SU-DHL-6 (cell line): ENCODE results near the gene VTI1A.

Experiments
- H2AFZ ChIP-seq: fragments of 200-600 bp; sonication (generic); 2 replicates; pipeline ENCODE4 v1.6.1; 2014; ENCODE audit warnings: low read depth, mild to moderate bottlenecking, moderate library complexity, mixed read lengths, antibody characterized with exemption, low read length; ENCODE audit not compliant: severe bottlenecking
- H3F3A ChIP-seq: fragments of 200-600 bp; shearing (Covaris generic); 2 replicates; pipeline ENCODE4 v1.6.0; 2016; ENCODE audit warnings: antibody characterized with exemption, mild to moderate bottlenecking; ENCODE audit not compliant: insufficient read depth
- H3K27ac ChIP-seq: fragments of 200-600 bp; sonication (generic); 2 replicates; pipeline ENCODE4 v1.5.1; 2016; ENCODE audit warnings: low read depth, mild to moderate bottlenecking, low read length, moderate library complexity, mixed read lengths
- H3K27me3 ChIP-seq: fragments of 200-600 bp; sonication (generic), shearing (Covaris generic); 2 replicates; pipeline ENCODE4 v1.6.0; 2014; ENCODE audit warnings: mild to moderate bottlenecking, low read length
- H3K36me3 ChIP-seq: fragments of 200-600 bp; sonication (generic); 2 replicates; pipeline ENCODE4 v1.6.1; 2014; ENCODE audit warnings: mild to moderate bottlenecking, low read length, mixed read lengths
- H3K4me2 ChIP-seq: fragments of 300-600, 200-600 bp; shearing (Covaris generic), sonication (generic); 2 replicates; pipeline ENCODE4 v1.6.0; 2014; ENCODE audit warnings: low read length, low read depth, mild to moderate bottlenecking; ENCODE audit not compliant: poor library complexity, severe bottlenecking
- H3K4me3 ChIP-seq: fragments of 200-600 bp; sonication (generic); 2 replicates; pipeline ENCODE4 v1.5.1; 2014; ENCODE audit warnings: antibody characterized with exemption, low read length, mild to moderate bottlenecking, mixed read lengths; ENCODE audit not compliant: insufficient read depth, poor library complexity, severe bottlenecking
- H3K79me2 ChIP-seq: fragments of 200-600 bp; sonication (generic); 2 replicates; pipeline ENCODE4 v1.6.1; 2014; ENCODE audit warnings: mild to moderate bottlenecking, low read length, moderate library complexity; ENCODE audit not compliant: insufficient read depth
- H3K9ac ChIP-seq: fragments of 200-600 bp; sonication (generic); 2 replicates; pipeline ENCODE4 v1.7.0; 2014; ENCODE audit warnings: mild to moderate bottlenecking, low read length
- H3K9me2 ChIP-seq: fragments of 200-600 bp; sonication (generic); replicated peaks from 2 replicates; pipeline ENCODE4 v1.6.1; 2014; ENCODE audit warnings: low read length; ENCODE audit not compliant: insufficient read depth
- H3K9me3 ChIP-seq: fragments of 200-600 bp; sonication (generic); 2 replicates; pipeline ENCODE4 v1.6.1; 2014; ENCODE audit warnings: low read length, mixed read lengths; ENCODE audit not compliant: insufficient read depth
- H4K20me1 ChIP-seq: fragments of 200-600 bp; sonication (generic); 2 replicates; pipeline ENCODE4 v1.6.1; 2014; ENCODE audit warnings: low read depth, mild to moderate bottlenecking, antibody characterized with exemption, low read length, moderate library complexity, mixed read lengths
- CTCF ChIP-seq: fragments of 200-600 bp; sonication (generic); IDR thresholded peaks from one replicate; pipeline ENCODE4 v1.5.1; 2017; ENCODE audit warnings: antibody characterized with exemption, mild to moderate bottlenecking, low read length, moderate library complexity; ENCODE audit not compliant: insufficient read depth, poor library complexity, severe bottlenecking
- EZH2phosphoT487 ChIP-seq: fragments of 200-600 bp; sonication (generic), shearing (Covaris generic); conservative IDR thresholded peaks from 2 replicates; pipeline ENCODE4 v1.6.1; 2018; ENCODE audit warnings: mild to moderate bottlenecking, antibody characterized with exemption, low read length, moderate library complexity, mixed read lengths

The VTI1A gene

GRCh38 chr10:112465299-112465883, 18.4 kb downstream of the VTI1A start:
- peaks cover 29% of the 10 kb centered on the region for H3K36me3 ChIP-seq
- no peak overlapping the region for H3K27ac ChIP-seq
- H3F3A ChIP-seq = no peaks in the 10 kb centered on the region
- H3K4me2 ChIP-seq = no peak overlapping the region
- no peaks in the 10 kb centered on the region for H3K27me3 ChIP-seq
- no peak overlapping the region for H2AFZ ChIP-seq
- H3K9me2 ChIP-seq = no peaks in the 10 kb centered on the region
- H3K4me3 ChIP-seq = no peak overlapping the region
- no peak for TF ChIP-seq EZH2phosphoT487
- H3K9me3 ChIP-seq = no peaks in the 10 kb centered on the region
- H3K79me2 ChIP-seq = 0 out of 2 replicates have a peak, but pooled peaks cover 6% of the 10 kb centered on the region
- no peaks in the 10 kb centered on the region for H4K20me1 ChIP-seq
- no peak overlapping the region for H3K9ac ChIP-seq

DNA sequence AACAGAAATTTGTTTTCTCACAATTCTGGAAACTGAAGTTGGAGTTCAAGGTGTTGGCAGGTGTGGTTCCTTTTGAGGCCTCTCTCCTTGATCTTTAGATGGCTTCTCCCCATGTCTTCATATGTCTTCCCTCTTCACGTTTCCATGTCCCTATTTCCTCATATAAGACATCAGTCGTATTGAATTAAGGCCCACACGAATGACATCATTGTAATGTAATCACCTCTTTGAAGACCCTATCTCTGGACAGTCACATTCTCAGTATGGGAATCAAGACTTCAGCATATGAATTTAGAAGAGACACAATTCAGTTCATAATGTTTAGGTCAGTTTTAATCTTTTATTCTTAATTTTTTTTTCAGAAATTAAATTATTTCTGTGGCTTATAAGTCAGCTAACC, 19.8 kb downstream of the VTI1A start:
- no peaks in the 10 kb centered on the region for H3K9me3 ChIP-seq
- no peak overlapping the region for H3K4me3 ChIP-seq
- H3K9me2 ChIP-seq = no peaks in the 10 kb centered on the region
- H3K27me3 ChIP-seq = no peaks in the 10 kb centered on the region
- H3K9ac ChIP-seq = no peak overlapping the region
- no peak overlapping the region for H3K4me2 ChIP-seq
- TF ChIP-seq EZH2phosphoT487 (no peak), CTCF (no peak)
- H3K79me2 ChIP-seq = no peaks in the 10 kb centered on the region
- H4K20me1 ChIP-seq = no peaks in the 10 kb centered on the region
- peaks cover 27% of the 10 kb centered on the region for H3K36me3 ChIP-seq
- H2AFZ ChIP-seq = no peak overlapping the region
- H3F3A ChIP-seq = 0 out of 2 replicates have a peak, but pooled peaks cover 5% of the 10 kb centered on the region
- H3K27ac ChIP-seq = no peak overlapping the region

DNA sequence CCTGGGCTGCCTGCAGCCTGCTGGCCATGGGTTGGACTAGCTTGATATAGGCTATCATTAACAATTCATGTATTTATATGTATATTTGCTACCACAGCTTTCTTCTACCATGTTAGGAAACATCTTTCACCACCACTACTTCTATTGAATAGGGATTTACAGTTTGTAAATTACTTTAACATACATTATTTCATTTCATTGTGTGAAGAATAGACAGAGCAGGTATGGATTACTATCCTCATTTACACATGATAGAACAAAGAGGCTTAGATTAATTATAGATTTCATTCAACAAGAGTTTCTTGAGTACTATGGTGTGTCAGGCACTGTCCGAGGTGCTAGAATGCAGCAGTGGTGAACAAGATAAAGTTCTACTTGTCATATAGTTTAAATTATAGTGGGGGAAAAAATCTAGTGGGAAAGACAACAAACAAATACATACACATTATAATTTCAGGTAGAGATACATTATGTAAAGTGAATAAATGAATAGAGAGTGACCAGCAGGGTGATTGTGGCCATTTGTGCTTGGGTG, 20.6 kb downstream of the VTI1A start:
- Histone ChIP-seq H2AFZ (no peak overlapping the region), H3F3A (0 out of 2 replicates have a peak, but pooled peaks cover 5% of the 10 kb centered on the region), H3K4me3 (no peak overlapping the region), H4K20me1 (no peaks in the 10 kb centered on the region), H3K27me3 (no peaks in the 10 kb centered on the region), H3K36me3 (peaks cover 27% of the 10 kb centered on the region), H3K27ac (no peak overlapping the region), H3K4me2 (no peak overlapping the region), H3K9me3 (no peaks in the 10 kb centered on the region), H3K9me2 (no peaks in the 10 kb centered on the region), H3K9ac (no peak overlapping the region), H3K79me2 (peaks cover 7% of the 10 kb centered on the region; the same call in 1 of the 2 replicates)
- TF ChIP-seq CTCF = no peak

- Histone ChIP-seq H3K36me3 (no peaks in the 10 kb centered on the region; the same call in 1 of the 2 replicates), H3K9me3 (no peaks in the 10 kb centered on the region), H3K4me2 (no peak overlapping the region), H3K79me2 (peaks cover 20% of the 10 kb centered on the region; the same call in 1 of the 2 replicates), H3K9ac (no peak overlapping the region), H3K27me3 (no peaks in the 10 kb centered on the region), H3K27ac (no peak overlapping the region), H4K20me1 (no peaks in the 10 kb centered on the region), H3F3A (0 out of 2 replicates have a peak, but pooled peaks cover 5% of the 10 kb centered on the region), H2AFZ (no peak overlapping the region), H3K9me2 (no peaks in the 10 kb centered on the region), H3K4me3 (no peak overlapping the region)
- TF ChIP-seq EZH2phosphoT487 = no peak
- peak; percentile 52 for TF ChIP-seq CTCF
These were observed 25.0 kb downstream of the VTI1A start for GRCh38 chr10:112471878-112472487.
